ENCODE measurements around the gene UBE2I.

UBE2I gene

DNA sequence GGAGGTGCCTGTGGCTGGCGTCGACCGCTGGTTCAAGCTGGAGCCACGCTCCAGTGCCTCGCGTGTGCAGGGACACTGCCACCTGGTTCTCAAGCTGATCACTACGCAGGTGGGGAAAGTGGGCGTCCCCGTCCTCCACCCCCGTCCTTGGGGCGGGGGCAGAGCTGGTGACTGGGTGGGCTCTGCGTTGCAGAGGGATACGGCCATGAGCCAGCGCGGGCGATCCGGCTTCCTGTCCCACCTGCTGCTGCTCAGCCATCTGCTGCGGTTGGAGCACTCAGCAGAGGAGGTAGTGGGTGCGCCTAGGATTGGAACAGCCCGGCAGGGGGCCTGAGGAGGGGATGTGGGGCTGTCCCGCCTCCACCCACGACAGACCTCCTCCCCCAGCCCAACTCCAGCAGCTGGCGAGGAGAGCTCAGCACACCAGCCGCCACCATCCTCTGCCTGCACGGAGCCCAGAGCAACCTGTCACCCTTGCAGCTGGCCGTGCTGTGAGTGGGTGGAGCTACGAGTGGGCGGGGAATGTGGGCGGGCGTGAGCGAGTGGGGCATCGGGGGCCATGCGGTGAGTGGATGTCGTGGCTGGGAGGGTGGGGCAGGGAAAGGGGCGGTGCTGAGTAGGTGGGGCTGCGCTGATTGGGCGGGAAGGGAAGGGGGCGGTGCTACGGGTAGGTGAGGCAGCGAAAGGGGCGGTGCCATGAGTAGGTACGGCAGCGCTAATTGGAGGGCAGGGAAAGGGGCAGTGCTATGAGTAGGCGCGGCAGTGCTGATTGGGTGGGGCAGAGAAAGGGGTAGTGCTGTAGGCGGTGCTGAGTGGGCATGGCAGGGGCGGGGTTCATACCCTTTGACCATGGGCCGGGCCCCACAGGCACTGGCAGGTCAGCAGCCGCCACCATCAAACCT lies 33.3 kb downstream of the UBE2I start:
- DNase-seq (ENCODE audit: low read depth, low spot score): peak; percentile 90

DNA sequence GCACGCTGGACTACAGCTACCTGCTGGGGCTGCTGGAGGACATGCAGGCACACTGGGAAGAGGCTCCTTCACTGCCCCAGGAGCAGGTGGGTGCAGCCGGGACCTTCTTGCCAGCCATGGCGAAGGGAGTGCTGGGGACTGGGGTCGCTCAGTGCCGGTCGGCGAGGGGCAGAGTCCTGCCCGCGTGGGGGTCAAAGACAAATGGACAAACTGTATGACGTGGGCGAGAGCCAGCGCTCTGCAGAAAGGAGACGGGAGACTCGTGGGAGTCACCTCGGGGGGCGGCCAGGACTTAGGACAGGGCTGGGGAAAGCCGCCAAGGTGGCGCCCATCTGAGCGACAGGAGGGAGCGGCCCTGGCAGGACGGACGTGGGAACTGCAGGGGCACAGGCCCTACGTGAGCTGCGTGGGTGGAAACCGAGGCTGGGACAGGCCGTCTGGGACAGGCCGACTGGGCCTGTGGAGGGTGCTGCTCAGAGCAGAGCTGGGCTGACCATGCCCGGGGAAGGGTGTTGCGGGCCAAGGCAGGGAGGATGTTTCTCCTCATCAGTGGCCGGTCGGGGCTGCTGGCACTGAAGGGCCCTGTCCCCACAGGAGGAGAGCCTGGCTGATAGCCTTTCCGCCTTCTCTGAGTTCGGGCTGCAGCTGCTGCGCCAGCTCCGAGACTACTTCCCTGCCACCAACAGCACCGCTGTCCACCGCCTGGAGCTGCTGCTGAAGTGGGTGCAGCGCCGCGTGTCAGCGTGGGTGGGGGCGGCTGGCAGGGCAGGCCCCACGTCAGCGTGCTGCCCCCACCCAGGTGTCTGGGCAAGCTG lies 34.2 kb downstream of the UBE2I start:
- DNase-seq (ENCODE audit: low read depth, low spot score): no peak

DNA sequence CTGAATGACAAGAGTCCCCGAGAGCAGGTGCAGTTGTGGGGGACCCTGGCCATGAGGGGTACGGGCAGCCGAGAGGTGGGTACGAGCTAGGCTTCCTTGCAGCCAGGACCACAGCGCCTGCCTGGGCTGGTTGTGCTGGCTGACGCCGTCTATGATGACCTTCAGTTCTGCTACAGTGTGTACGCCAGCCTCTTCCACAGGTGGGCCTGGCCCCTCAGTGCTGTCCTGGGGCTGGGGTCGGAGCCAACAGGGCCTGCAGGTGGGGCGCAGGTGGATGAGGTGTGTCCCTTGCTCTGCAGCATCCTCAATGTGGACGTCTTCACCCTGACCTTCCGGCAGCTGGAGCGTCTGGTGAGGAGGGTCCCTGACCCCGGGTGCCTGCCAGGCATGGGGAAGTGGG lies 35.1 kb downstream of the UBE2I start:
- DNase-seq (ENCODE audit: low read depth, low spot score): no peak

DNA sequence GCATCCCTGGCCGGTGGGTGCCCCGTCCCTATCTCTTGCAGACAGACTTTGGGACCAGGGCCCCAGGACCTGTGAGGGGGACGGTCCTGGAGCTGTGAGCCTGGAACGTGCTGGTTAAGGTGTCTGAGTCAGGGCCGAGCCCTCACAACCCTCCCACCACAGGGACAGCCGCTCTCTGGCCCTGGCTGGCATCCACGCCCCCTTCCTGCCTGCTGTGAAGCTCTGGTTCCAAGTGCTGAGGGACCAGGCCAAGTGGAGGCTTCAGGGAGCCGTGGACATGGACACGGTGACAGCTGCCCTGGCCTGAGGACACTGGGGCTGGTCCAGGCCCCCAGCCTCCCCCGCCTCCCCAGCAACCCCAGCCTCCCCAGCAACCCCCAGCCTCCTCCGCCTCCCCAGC lies 35.7 kb downstream of the UBE2I start:
- no peak for DNase-seq (ENCODE audit: low read depth, low spot score)

DNA sequence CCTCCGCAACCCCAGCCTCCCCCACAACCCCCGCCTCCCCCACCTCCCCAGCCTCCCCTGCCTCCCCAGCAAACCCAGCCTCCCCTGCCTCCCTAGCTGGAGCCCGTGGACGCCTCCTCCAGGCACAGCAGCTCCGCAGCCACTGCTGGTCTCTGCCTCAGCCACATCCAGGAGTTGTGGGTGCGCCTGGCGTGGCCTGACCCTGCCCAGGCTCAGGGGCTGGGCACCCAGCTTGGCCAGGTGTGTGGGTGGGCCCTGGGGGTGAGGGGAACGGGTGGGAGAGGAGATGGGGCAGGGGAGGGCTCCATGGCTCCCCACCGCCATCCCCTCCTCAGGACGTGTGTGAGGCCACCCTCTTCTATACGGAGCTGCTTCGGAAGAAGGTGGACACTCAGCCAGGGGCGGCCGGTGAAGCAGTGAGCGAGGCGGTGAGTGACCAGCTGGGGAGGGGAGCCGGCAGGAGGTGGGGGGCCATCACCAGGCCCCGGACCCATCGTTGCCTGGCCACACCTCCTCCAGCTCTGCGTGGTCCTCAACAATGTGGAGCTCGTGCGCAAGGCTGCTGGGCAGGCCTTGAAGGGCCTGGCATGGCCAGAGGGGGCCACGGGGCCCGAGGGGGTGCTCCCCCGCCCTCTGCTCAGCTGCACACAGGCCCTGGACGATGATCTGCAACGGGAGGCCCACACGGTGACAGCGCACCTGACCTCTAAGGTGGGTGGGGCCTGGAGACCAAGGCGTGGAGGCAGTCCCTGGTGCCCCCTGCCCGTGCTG lies 36.4 kb downstream of the UBE2I start:
- DNase-seq (ENCODE audit: low read depth, low spot score): no peak

DNA sequence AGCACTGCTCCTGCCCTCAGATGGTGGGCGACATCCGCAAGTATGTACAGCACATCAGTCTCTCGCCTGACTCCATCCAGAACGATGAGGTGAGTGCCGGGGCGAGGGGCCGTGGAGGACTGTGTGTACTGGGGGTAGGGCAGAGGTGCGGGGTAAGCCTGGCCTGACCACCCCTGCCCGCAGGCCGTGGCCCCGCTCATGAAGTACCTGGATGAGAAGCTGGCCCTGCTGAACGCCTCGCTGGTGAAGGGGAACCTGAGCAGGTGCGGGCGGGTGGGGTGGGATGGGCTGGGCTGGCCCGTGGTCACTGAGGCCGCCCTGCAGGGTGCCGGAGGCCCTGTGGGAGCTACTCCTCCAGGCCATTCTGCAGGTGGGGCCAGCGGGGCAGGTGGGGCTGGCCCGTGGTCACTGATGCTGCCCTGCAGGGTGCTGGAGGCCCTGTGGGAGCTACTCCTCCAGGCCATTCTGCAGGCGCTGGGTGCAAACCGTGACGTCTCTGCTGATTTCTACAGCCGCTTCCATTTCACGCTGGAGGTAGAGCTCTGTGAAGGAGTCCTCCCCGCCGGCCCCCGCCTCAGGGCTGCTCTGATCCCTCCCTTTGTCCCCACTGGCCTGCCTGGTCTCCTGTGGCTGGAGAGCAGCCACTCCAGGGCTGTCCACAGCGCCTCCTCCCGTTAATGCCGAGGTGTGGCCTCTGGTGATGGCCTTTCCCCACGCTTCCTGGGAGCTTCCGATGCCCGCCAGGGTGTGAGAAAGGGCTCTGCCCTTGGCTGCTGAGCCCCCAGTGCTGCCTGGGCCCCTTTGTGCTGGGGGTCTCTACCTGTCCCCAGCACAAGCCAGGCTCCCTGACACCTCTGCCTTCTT lies 37.2 kb downstream of the UBE2I start:
- no peak for DNase-seq (ENCODE audit: low read depth, low spot score)

DNA sequence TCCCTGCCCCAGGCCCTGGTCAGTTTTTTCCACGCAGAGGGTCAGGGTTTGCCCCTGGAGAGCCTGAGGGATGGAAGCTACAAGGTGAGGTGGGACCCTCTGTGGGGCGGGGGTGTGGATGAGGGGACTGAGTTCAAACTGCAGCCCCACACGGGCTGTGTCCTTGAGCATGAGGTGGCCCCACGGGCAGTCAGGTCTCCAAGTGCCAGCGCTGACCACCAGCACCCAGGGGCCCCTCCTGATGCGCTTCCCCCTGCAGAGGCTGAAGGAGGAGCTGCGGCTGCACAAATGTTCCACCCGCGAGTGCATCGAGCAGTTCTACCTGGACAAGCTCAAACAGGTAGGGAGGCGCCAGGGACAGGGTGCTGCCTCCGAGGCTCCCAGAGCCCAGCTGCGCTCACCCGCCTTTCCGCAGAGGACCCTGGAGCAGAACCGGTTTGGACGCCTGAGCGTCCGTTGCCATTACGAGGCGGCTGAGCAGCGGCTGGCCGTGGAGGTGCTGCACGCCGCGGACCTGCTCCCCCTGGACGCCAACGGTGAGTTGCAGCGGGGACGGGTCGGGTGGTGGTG lies 37.9 kb downstream of the UBE2I start:
- DNase-seq (ENCODE audit: low read depth, low spot score): no peak

DNA sequence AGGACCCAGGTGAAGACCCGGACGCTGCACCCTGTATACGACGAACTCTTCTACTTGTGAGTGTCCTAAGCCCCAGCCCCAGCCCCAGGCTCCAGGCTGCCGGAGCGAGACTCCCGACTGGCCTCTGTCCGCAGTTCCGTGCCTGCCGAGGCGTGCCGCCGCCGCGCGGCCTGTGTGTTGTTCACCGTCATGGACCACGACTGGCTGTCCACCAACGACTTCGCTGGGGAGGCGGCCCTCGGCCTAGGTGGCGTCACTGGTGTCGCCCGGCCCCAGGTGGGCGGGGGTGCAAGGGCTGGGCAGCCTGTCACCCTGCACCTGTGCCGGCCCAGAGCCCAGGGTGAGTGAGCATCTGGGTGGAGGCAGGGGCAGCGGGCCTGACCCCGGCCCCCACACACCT lies 38.5 kb downstream of the UBE2I start:
- no peak for DNase-seq (ENCODE audit: low read depth, low spot score)

- no peak for DNase-seq (ENCODE audit: low read depth, low spot score)
Measured at GRCh38 chr16:1348441-1348840, 39.0 kb downstream of the UBE2I start.

- no peak for DNase-seq (ENCODE audit: low read depth, low spot score)
Measured at GRCh38 chr16:1348926-1349325, 39.5 kb downstream of the UBE2I start.

DNA sequence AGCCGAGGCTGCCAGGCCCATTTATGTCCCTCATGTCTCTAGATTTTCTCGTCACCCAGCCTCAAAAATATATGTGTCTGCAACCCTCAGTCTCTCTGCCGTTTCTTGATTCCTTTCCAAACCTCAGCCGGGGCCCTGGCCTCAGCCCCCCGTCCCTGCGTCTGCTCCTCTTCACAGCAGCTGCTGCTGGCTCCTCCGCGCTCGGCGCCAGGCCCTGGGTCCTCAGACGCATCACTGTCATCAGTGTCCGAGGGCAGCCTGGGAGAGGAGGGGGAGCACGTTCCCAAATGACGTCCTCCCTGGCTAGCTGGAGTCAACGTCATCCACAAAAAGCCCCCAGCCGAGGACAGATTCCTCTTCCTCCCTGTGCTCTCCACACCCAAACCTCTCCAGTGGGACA lies 39.9 kb downstream of the UBE2I start:
- no peak for DNase-seq (ENCODE audit: low read depth, low spot score)

- no peak for DNase-seq (ENCODE audit: low read depth, low spot score)
Measured at GRCh38 chr16:1349951-1350350, 40.5 kb downstream of the UBE2I start.

GRCh38 chr16:1350691-1351090 lies 41.3 kb downstream of the UBE2I start:
- no peak for DNase-seq (ENCODE audit: low read depth, low spot score)

DNA sequence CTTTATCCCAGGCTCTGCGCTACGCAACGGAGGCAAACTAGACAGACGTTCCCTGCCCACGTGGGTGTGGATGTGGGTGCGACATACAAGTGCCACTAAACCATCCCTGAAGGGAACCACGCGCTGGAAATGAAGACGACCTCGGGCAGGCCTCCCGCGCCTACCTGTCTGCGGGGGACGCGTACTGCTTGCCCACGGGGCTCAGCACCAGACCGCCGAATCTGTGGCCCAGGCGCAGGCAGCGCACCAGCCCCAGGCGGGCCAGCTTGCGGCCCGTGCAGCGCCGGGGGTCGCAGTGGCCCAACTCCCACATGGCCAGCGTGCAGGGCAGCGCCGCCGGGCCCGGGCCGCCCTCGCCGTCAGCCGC lies 41.8 kb downstream of the UBE2I start:
- no peak for DNase-seq (ENCODE audit: low read depth, low spot score)

- no peak for DNase-seq (ENCODE audit: low read depth, low spot score)
Measured at GRCh38 chr16:1351582-1352362, 42.3 kb downstream of the UBE2I start, which contains the start of the genes GNPTG and TSR3. Gene GNPTG (plus strand): TSS chr16:1351931. CDS start chr16:1351966, 35 bp downstream. Gene TSR3 (minus strand): TSS chr16:1351878. CDS start chr16:1351804, 74 bp downstream.

- DNase-seq (ENCODE audit: low read depth, low spot score): no peak
Measured at GRCh38 chr16:1354815-1355540, 45.5 kb downstream of the UBE2I start.

DNA sequence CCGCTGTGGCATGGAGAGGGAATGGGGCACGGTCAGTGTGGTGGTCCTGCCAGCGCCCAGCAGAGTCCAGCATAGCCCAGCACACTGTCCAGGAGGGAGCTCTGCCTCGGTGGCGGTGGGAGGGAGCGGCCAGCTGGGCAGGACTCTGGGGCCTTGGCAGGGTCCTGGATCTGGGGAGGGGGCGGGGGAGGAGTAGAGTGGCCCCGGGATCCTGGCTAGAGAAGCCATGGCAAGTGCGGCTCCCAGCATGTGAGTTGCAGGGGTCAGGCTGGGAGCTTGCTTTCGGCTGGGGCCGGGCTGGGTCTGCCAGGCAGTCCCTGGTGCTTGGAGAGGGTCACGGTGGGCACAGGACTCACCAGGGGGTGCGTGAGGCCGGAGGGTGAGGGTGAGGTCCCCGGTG lies 46.2 kb downstream of the UBE2I start:
- no peak for DNase-seq (ENCODE audit: low read depth, low spot score)

DNA sequence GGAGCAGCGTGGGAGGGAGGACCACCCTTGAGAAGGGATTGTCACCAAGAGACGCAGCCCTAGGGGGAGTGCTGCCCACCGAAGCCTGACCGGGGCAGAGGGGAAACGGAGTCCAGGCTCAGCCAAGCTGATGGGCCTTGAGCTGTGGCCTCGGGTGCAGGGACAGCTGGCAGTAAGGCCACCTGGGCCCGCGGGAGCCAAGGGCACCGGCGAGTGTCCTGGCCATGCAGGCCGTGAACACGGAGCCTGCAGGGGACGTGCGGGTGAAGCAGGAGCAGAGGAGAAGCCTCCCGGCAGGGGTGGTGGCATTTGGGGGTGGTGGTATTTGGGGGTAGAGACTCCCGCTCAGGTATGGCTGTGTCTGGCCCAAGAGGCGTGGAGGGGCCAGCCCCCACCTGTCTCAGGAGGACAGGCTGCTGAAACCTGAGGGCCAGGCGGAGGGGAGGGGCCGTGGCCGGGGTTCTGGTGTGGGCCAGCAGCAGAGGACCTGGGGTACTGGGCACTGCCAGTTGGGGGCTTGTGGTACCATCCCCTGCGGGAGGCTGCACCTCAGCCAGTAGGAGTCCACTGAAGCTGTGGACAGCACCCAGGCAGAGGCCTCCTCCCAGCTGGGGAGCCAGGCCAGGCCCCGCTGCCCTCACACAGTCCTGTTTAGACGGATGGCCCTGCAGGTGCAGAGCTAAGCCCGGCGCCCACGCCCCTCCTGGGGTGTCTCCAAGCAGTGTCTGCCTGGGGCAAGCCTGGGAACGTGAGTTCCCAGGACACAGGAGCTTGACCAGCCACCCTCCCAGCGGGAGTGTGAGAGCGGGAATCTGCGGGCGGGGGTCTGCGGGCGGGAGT lies 46.8 kb downstream of the UBE2I start:
- no peak for DNase-seq (ENCODE audit: low read depth, low spot score)
